ENCODE data around the gene PTCD3.

PTCD3 gene

DNA sequence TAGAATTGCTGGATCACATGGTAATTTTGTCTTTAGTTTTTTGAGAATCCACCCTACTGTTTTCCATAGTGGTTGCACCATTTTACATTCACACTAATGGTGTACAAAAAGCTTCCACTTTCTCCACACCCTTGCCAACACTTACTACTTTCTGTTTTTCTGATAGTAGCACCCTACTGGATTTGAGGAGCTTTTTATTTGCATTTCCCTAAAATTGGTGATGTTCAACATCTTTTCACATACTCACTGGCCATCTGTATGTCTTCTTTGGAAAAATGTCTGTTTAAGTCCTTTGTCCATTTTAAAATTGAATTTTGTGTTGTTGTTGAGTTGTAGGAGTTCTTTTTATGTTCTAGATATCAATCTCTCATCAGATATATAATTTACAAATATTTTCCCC is 3.9 kb upstream of the PTCD3 start:
- Histone ChIP-seq H3K9me3 (no peaks in the 10 kb centered on the region), H3K4me3 (no peak overlapping the region), H3K4me1 (peaks cover 0 to 24% (median 13%) of the 10 kb centered on the region in 4 donors), H3K27me3 (no peaks in the 10 kb centered on the region), H3K27ac (no peak overlapping the region), H3K36me3 (peaks cover 17 to 38% (median 26%) of the 10 kb centered on the region in 3 donors)
- DNase-seq, result no peak
- intact Hi-C loops (cut with DNase I; ENCODE audit: low total_unique reads), result no loop called here
- TF ChIP-seq, protein P1, sequence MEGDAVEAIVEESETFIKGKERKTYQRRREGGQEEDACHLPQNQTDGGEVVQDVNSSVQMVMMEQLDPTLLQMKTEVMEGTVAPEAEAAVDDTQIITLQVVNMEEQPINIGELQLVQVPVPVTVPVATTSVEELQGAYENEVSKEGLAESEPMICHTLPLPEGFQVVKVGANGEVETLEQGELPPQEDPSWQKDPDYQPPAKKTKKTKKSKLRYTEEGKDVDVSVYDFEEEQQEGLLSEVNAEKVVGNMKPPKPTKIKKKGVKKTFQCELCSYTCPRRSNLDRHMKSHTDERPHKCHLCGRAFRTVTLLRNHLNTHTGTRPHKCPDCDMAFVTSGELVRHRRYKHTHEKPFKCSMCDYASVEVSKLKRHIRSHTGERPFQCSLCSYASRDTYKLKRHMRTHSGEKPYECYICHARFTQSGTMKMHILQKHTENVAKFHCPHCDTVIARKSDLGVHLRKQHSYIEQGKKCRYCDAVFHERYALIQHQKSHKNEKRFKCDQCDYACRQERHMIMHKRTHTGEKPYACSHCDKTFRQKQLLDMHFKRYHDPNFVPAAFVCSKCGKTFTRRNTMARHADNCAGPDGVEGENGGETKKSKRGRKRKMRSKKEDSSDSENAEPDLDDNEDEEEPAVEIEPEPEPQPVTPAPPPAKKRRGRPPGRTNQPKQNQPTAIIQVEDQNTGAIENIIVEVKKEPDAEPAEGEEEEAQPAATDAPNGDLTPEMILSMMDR (IDR thresholded peaks at IDR 0.05), result no peak

DNA sequence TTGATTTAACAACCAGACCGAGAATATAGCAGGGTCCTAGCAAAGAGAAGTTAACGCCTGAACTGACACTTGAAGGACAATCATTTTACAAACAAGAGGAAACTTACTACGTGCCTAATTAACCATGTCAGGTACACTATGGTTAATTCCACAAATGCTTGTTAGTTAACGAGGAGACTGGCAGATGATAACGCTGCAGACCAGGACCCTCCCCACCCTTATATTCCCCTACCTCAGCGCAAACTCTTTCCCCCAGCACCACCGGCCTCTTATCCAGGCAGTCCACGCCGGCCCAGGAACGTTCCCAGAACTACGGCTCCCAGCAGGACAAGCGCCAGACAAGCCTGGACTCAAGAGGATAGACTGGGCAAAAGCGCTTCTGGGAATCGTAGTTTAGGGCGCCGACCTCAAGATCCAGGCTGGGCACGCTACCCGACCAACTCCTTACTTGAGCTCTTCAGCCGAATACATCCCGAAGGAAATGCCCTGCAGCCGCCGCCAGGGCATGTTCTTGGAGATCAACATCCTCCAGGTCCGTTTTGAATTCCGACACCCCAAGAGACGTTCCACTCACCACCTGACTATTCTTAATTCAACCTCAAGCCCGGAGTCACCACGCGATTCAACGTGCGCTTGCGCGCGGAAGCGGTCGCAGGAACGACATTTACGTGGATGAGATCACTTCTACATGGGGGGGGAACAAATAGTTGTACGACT is 625 bp upstream of the PTCD3 start, which contains the start of gene POLR1A:
Gene POLR1A, minus strand, starts transcription at position 635 of the 717 bp plus-strand sequence. Its CDS starts 110 bp downstream, at position 525.
- DNase-seq, result peak; percentile 92 to 94
- peak within 1 kb of the TSS; percentile 79 to 83 for H3K27ac ChIP-seq
- no peaks in the 10 kb centered on the region for H3K27me3 ChIP-seq
- intact Hi-C loops (cut with DNase I; ENCODE audit: low total_unique reads), result no loop called here
- H3K36me3 ChIP-seq, result peaks cover 4 to 18% (median 6%) of the 10 kb centered on the region in 3 donors
- no peaks in the 10 kb centered on the region for H3K9me3 ChIP-seq
- H3K4me3 ChIP-seq, result peak within 1 kb of the TSS; percentile 71 to 84
- peaks cover 0 to 35% (median 18%) of the 10 kb centered on the region in 4 donors for H3K4me1 ChIP-seq
- TF ChIP-seq, protein P1 (IDR thresholded peaks at IDR 0.05), result peak in 1 of 2 experiments; percentile 28

DNA sequence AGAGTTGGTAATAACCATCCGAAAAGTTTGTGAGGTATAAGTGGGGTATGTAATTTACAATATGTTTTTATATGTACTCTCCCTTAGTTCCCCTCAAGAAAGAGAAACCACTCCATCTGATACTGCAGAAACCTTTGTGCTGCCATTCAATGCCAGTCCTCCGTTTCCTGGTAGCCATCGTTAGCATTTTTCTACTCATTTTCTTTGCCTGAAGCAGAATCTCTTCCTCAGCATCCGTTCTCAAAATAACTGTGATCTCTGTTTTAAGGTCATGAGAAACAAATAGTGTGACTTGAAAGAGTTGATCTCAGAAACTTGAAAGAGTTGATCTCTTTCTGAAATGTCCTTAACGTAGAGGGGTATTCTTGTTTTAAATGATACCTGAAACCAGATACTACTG is 996 bp downstream of the PTCD3 start:
- Histone ChIP-seq H3K4me3 (peak overlapping the region; percentile 71 to 84), H3K4me1 (peaks cover 0 to 35% (median 18%) of the 10 kb centered on the region in 4 donors), H3K36me3 (peaks cover 15 to 34% (median 22%) of the 10 kb centered on the region in 3 donors), H3K27me3 (no peaks in the 10 kb centered on the region), H3K27ac (peak overlapping the region in 1 of 2 donors; percentile 83), H3K9me3 (no peaks in the 10 kb centered on the region)
- TF ChIP-seq, protein P1 (IDR thresholded peaks at IDR 0.05), result no peak
- intact Hi-C loops (cut with DNase I; ENCODE audit: low total_unique reads), result no loop called here
- no peak for DNase-seq

DNA sequence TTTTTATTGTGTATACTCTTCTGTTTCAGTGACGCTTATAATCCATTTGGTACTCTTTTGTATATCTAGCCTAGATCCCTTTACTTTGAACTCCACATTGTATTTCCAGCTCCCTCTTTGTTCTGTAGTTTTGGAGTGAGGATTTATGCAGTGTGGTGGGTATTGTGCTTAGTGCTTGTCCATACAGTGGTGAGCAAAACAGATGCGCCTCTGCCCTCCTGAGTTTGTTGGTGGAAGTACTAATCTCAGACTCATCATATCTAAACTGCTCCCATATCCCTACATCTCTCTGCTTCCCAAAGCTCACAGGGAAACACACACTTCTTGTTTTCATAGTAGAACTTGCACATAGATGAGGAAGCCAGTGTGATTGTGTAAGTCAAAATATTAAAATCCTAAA is 12.1 kb downstream of the PTCD3 start:
- TF ChIP-seq, protein P1 (IDR thresholded peaks at IDR 0.05), result no peak
- no peak overlapping the region for H3K4me3 ChIP-seq
- no peak for DNase-seq
- H3K36me3 ChIP-seq, result peaks cover 77 to 98% (median 83%) of the 10 kb centered on the region in 3 donors
- no peak overlapping the region for H3K27ac ChIP-seq
- H3K4me1 ChIP-seq, result peaks cover 0 to 13% (median 0%) of the 10 kb centered on the region in 4 donors
- intact Hi-C loops (cut with DNase I; ENCODE audit: low total_unique reads), result loop anchor here (2.0 kb wide), 1 partner anchor 33 kb away; no protein-coding TSS in a partner anchor
- H3K9me3 ChIP-seq, result no peaks in the 10 kb centered on the region
- H3K27me3 ChIP-seq, result no peaks in the 10 kb centered on the region

DNA sequence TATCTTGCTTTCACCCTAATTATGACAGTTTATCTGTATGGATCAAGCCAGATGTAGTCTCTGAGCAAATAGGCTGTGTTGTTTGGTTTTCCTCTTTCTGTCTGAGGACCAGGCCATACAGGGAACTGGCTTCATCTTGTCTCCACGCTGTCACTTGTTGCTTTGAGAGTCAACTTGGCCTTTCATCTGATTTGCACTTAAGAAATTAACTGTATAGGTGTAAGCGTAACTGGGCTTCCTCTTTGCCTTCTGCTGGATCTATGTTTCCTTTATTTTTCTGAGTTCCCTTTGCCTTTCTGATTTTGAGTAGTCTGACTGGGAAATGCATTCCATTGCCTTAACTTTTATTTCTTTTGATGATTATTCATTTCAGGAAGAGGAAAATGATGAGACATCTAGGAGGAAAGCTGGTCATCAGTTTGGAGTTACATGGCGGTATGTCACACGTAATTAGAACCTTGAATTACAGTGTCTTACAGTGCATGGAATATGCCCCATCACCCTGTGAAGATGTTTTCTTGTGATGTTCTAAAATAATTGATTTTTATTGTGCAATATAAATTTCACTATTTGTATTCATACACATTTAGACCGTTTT is 17.4 kb downstream of the PTCD3 start:
- H3K4me1 ChIP-seq, result no peaks in the 10 kb centered on the region
- H3K27me3 ChIP-seq, result no peaks in the 10 kb centered on the region
- TF ChIP-seq, protein P1 (IDR thresholded peaks at IDR 0.05), result no peak
- H3K4me3 ChIP-seq, result no peak overlapping the region
- intact Hi-C loops (cut with DNase I; ENCODE audit: low total_unique reads), result no loop called here
- DNase-seq, result no peak
- no peaks in the 10 kb centered on the region for H3K9me3 ChIP-seq
- peaks cover 97 to 100% (median 98%) of the 10 kb centered on the region in 3 donors for H3K36me3 ChIP-seq
- H3K27ac ChIP-seq, result no peak overlapping the region
